ENCODE data around the gene LRRC61.

DNA sequence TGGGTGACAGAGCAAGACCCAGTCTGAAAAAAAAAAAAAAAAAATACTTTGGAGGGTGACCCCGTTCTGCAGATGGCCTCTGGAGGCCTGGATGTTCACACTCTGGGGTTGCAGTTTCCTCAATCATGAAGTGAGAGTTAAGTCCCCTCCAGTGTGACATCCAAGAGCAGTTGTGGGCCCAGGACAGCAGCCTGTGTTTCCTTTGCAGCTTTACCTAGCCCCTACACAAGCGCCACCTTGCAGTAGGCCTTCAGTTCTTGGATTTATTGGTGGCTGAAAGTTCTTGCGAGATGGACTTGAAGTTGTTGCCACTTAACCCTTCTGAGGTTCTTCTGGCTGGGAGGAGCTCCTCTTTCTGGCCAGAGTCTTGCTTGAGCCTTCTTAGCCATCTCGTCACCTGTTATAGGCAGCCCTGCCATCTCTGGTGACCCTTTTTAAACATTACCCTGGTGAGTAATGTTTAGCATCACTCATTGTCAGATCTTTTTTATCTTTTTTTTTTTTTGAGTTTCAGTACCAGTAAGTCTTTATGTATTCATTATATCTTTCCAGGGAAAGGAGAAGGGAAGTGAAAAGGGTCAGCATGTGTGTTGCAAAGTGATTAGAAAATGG, 3.6 kb downstream of the LRRC61 start:
- TF ChIP-seq EP300 (IDR thresholded peaks at IDR 0.05) (no peak), POLR2AphosphoS5 (IDR thresholded peaks at IDR 0.05) (no peak)

Data from gastroesophageal sphincter (tissue), 2 donors.